ENCODE data around the gene PRDM15.

- TF ChIP-seq POLR2A (IDR thresholded peaks at IDR 0.05; ENCODE audit: low read depth, low read length) (no peak), TAF1 (IDR thresholded peaks at IDR 0.05; ENCODE audit: low read depth, low read length) (no peak), POLR2AphosphoS5 (IDR thresholded peaks at IDR 0.05; ENCODE audit: low read depth, low read length) (no peak), SPI1 (IDR thresholded peaks at IDR 0.05; ENCODE audit: low read depth, low read length) (no peak)
Observed at GRCh38 chr21:41750532-41751151, 128.5 kb downstream of the PRDM15 start.

Data from GM12891 (cell line).